Osteoblast (primary cell): ENCODE measurements around the gene PPM1L. TPM values are rescaled to one million over a fixed set of nuclear protein-coding genes. Genes with fewer than 3 reads are reported as not detected.

ENCODE experiments used
- DNase-seq: peaks from one replicate; pipeline ENCODE4 v3.0.0; 2011; ENCODE audit warnings: low spot score, mixed read lengths; ENCODE audit not compliant: insufficient read length; ENCODE audit errors: missing footprints
- H2AFZ ChIP-seq: 2 replicates; pipeline ENCODE4 v1.6.0; 2011; ENCODE audit warnings: mild to moderate bottlenecking, low read length
- H3K27ac ChIP-seq: 2 replicates; pipeline ENCODE4 v1.5.1; 2011; ENCODE audit warnings: mild to moderate bottlenecking, low read depth, low read length, moderate library complexity
- H3K27me3 ChIP-seq: 2 replicates; pipeline ENCODE4 v1.6.0; 2012; ENCODE audit warnings: mild to moderate bottlenecking, control low read depth, inconsistent platforms, low read length, moderate library complexity; ENCODE audit not compliant: insufficient read depth
- H3K36me3 ChIP-seq: 2 replicates; pipeline ENCODE4 v1.5.1; 2011; ENCODE audit warnings: mild to moderate bottlenecking, low read length, control low read depth, moderate library complexity; ENCODE audit not compliant: insufficient read depth
- H3K4me1 ChIP-seq: 2 replicates; pipeline ENCODE4 v1.5.1; 2011; ENCODE audit warnings: mild to moderate bottlenecking, low read length, control low read depth, moderate library complexity; ENCODE audit not compliant: insufficient read depth
- H3K4me2 ChIP-seq: 2 replicates; pipeline ENCODE4 v1.6.0; 2011; ENCODE audit warnings: mild to moderate bottlenecking, low read length; ENCODE audit not compliant: insufficient read depth
- H3K4me3 ChIP-seq: fragments of 200-600 bp; sonication (generic); 3 replicates; pipeline ENCODE4 v1.5.1; 2012; ENCODE audit warnings: mild to moderate bottlenecking, low read length, inconsistent platforms; ENCODE audit not compliant: insufficient read depth
- H3K79me2 ChIP-seq: 2 replicates; pipeline ENCODE4 v1.6.0; 2012; ENCODE audit warnings: mild to moderate bottlenecking, low read length, control low read depth, inconsistent platforms; ENCODE audit not compliant: insufficient read depth
- H3K9me3 ChIP-seq: 2 replicates; pipeline ENCODE4 v1.5.1; 2011; ENCODE audit warnings: low read depth, low read length, control low read depth
- H4K20me1 ChIP-seq: 2 replicates; pipeline ENCODE4 v1.6.0; 2012; ENCODE audit warnings: mild to moderate bottlenecking, low read length, control low read depth; ENCODE audit not compliant: insufficient read depth
- CTCF ChIP-seq: IDR thresholded peaks from 2 replicates; pipeline ENCODE4 v1.5.1; 2011; ENCODE audit warnings: mild to moderate bottlenecking, low read depth, low read length, moderate library complexity; ENCODE audit errors: extremely low read depth
- total RNA-seq: library from RNA; depleted of rRNA; stranded (reverse); fragments of >200 nt; gene quantifications from 2 replicates; pipeline ENCODE4 v1.2.3, GENCODE V29; 2012

PPM1L gene
- total RNA-seq, 1 donor, result 4.3 TPM

GRCh38 chr3:160928183-160928726 lies 172.2 kb downstream of the PPM1L start:
- Histone ChIP-seq H3K4me3 (no peak overlapping the region), H3K27me3 (peaks cover 4% of the 10 kb centered on the region), H2AFZ (no peak overlapping the region), H3K79me2 (no peaks in the 10 kb centered on the region), H3K9me3 (no peaks in the 10 kb centered on the region), H4K20me1 (no peaks in the 10 kb centered on the region), H3K4me1 (no peaks in the 10 kb centered on the region), H3K4me2 (no peak overlapping the region), H3K36me3 (no peaks in the 10 kb centered on the region), H3K27ac (no peak overlapping the region)
- TF ChIP-seq CTCF, result peak; percentile 29
- DNase-seq, result no peak

- Histone ChIP-seq H3K79me2 (no peaks in the 10 kb centered on the region), H3K4me1 (no peaks in the 10 kb centered on the region), H3K36me3 (no peaks in the 10 kb centered on the region), H2AFZ (no peak overlapping the region), H3K27me3 (peaks cover under 1% of the 10 kb centered on the region), H3K4me2 (no peak overlapping the region), H3K27ac (no peak overlapping the region), H3K4me3 (no peak overlapping the region), H4K20me1 (no peaks in the 10 kb centered on the region), H3K9me3 (no peaks in the 10 kb centered on the region)
- no peak for TF ChIP-seq CTCF
- no peak for DNase-seq
Measured at GRCh38 chr3:160929595-160929994, 173.6 kb downstream of the PPM1L start.

GRCh38 chr3:160931474-160931873 lies 175.4 kb downstream of the PPM1L start:
- TF ChIP-seq CTCF, result no peak
- DNase-seq, result no peak
- no peak overlapping the region for H2AFZ ChIP-seq

GRCh38 chr3:160935413-160936095 lies 179.5 kb downstream of the PPM1L start:
- no peaks in the 10 kb centered on the region for H3K9me3 ChIP-seq
- no peak for DNase-seq
- H3K36me3 ChIP-seq, result no peaks in the 10 kb centered on the region
- no peak overlapping the region for H2AFZ ChIP-seq
- H3K27me3 ChIP-seq, result peaks cover 6% of the 10 kb centered on the region
- H3K4me2 ChIP-seq, result no peak overlapping the region
- no peak overlapping the region for H3K4me3 ChIP-seq
- H3K4me1 ChIP-seq, result no peaks in the 10 kb centered on the region
- no peaks in the 10 kb centered on the region for H3K79me2 ChIP-seq
- no peak overlapping the region for H3K27ac ChIP-seq
- no peaks in the 10 kb centered on the region for H4K20me1 ChIP-seq
- no peak for TF ChIP-seq CTCF

More at GRCh38 chr3:160931474-160931873, 175.4 kb downstream of the PPM1L start:
- Histone ChIP-seq H3K79me2 (no peaks in the 10 kb centered on the region), H3K27me3 (no peaks in the 10 kb centered on the region), H3K9me3 (no peaks in the 10 kb centered on the region), H3K36me3 (no peaks in the 10 kb centered on the region), H3K4me1 (no peaks in the 10 kb centered on the region), H3K27ac (no peak overlapping the region), H4K20me1 (no peaks in the 10 kb centered on the region), H3K4me2 (no peak overlapping the region), H3K4me3 (no peak overlapping the region)
